PC-9 (cell line): Measurements from ENCODE around the gene GATAD2A. TPM values are rescaled to one million over a fixed set of nuclear protein-coding genes. Genes with fewer than 3 reads are reported as not detected.

Source experiments
- BruUV-seq: library from RNA; stranded (reverse); fragments of 400-500 nt; replicated peaks from 2 replicates; lab custom pipeline; 2021; lab: Mats Ljungman, UMichigan
- CTCF ChIA-PET: fragments of 300-600 bp; sonication (Branson Sonifier 250); formaldehyde crosslinking; loops from one replicate; lab custom pipeline; 2022; ENCODE audit warnings: antibody characterized with exemption; lab: Charles Lee
- POLR2A ChIA-PET: fragments of 300-600 bp; sonication (Branson Sonifier 250); formaldehyde crosslinking; loops from one replicate; lab custom pipeline; 2022; ENCODE audit warnings: antibody characterized with exemption; ENCODE audit not compliant: unreplicated experiment; lab: Charles Lee
- DNase-seq, 2 experiments: peaks; one replicate each; pipeline versions ENCODE4 v3.0.0 to v3.0.0-alpha.2; 2015 to 2022; ENCODE audit warnings: mixed read lengths in 1 of 2
- H2AFZ ChIP-seq: fragments of 200-600 bp; sonication (generic); 2 replicates; pipeline ENCODE4 v1.8.1; 2017; ENCODE audit warnings: antibody characterized with exemption
- H3F3A ChIP-seq: fragments of 200-600 bp; sonication (generic); 2 replicates; pipeline ENCODE4 v1.8.1; 2017; ENCODE audit warnings: antibody characterized with exemption, mild to moderate bottlenecking, low read depth; ENCODE audit not compliant: insufficient read depth
- H3K27ac ChIP-seq: fragments of 200-600 bp; sonication (generic); 2 replicates; pipeline ENCODE4 v1.6.1; 2016; ENCODE audit warnings: mixed run types
- H3K27me3 ChIP-seq: fragments of 200-600 bp; sonication (generic); 2 replicates; pipeline ENCODE4 v1.6.1; 2016; ENCODE audit warnings: low read depth, mixed run types; ENCODE audit not compliant: insufficient read depth
- H3K36me3 ChIP-seq: fragments of 200-600 bp; sonication (generic); 2 replicates; pipeline ENCODE4 v1.6.1; 2016; ENCODE audit warnings: low read depth, mixed run types
- H3K4me1 ChIP-seq: fragments of 200-600 bp; sonication (generic); replicated peaks from 2 replicates; pipeline ENCODE4 v1.6.1; 2016; ENCODE audit warnings: mixed run types; ENCODE audit not compliant: insufficient read depth
- H3K4me2 ChIP-seq: fragments of 200-600 bp; sonication (generic); 2 replicates; pipeline ENCODE4 v1.6.1; 2017; ENCODE audit warnings: mixed run types
- H3K4me3 ChIP-seq: fragments of 200-600 bp; sonication (generic); 2 replicates; pipeline ENCODE4 v1.6.1; 2016; ENCODE audit warnings: mixed run types
- H3K79me2 ChIP-seq: fragments of 200-600 bp; sonication (generic); 2 replicates; pipeline ENCODE4 v1.6.1; 2017; ENCODE audit warnings: low read depth, mixed run types
- H3K9me2 ChIP-seq: fragments of 200-600 bp; sonication (generic); 2 replicates; pipeline ENCODE4 v1.8.1; 2017; ENCODE audit warnings: mild to moderate bottlenecking; ENCODE audit not compliant: insufficient read depth
- H3K9me3 ChIP-seq: fragments of 200-600 bp; sonication (generic); 2 replicates; pipeline ENCODE4 v1.8.1; 2016; ENCODE audit warnings: low read depth; ENCODE audit not compliant: insufficient read depth
- H4K20me1 ChIP-seq: fragments of 200-600 bp; sonication (generic); 2 replicates; pipeline ENCODE4 v1.8.1; 2017; ENCODE audit not compliant: insufficient read depth
- EZH2 ChIP-seq: fragments of 200-600 bp; sonication (generic); IDR thresholded peaks from 2 replicates; pipeline ENCODE4 v1.8.0; 2017; ENCODE audit warnings: antibody characterized with exemption, low read depth
- intact Hi-C: fragments of 100-400 bp; cut with micrococcal nuclease; formaldehyde crosslinking; loops from one replicate; pipeline ENCODE4 v1.10.0; 2022; ENCODE audit not compliant: unreplicated experiment
- total RNA-seq: library from RNA; stranded (reverse); gene quantifications from 2 replicates; pipeline ENCODE4 v1.2.3, GENCODE V29; 2021
- TF ChIP-seq, protein P1 (sequence below): fragments of 200-600 bp; sonication (generic); conservative IDR thresholded peaks from 2 replicates; pipeline ENCODE4 v1.6.1; 2017; ENCODE audit warnings: mixed run types, antibody characterized with exemption, mild to moderate bottlenecking, moderate library complexity

The GATAD2A gene
- total RNA-seq, 1 experiment from 2014 or later: 129 TPM

DNA sequence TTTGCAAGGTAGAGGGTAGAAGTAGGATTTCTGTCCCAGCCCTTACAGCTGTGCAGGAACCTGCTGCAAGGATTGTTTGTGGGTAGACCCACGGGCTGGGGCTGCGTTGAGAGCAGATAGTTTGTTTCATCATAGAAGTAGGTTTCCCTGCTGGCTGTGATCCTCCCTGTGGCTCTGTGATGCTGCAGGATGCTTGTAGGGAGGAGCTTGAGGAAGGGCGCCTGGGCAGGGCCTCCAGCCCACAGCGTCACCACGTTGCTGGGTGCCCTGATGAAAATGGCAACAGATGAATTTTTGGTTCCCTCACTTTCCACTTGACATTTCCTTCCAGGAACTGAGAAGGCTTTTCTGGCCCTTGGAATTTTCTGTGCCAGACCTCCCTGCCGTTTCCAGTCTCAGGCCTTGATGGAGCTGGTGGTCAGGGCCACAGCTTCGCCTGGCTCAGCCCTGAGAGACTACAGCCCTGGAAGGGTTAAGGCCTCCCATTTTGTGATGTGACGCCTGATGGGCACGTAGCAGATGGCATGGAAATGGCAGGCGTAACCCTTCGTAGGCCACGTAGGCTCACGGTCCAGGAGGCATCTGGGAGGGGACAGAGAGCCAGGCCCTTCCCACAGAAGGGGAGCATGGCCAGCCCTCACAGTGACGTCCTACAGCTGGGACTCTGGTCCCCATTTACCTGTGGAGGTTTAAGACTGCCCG, 42.2 kb downstream of the GATAD2A start:
- no TSS peak for BruUV-seq
- Histone ChIP-seq H3K27ac (no peak overlapping the region), H3K9me2 (no peaks in the 10 kb centered on the region), H3F3A (peaks cover 6% of the 10 kb centered on the region; the same call in 1 of the 2 replicates), H3K79me2 (peaks cover 99% of the 10 kb centered on the region), H4K20me1 (peaks cover 95% of the 10 kb centered on the region), H3K27me3 (no peaks in the 10 kb centered on the region), H3K4me1 (peaks cover 16% of the 10 kb centered on the region), H3K4me2 (no peak overlapping the region), H2AFZ (no peak overlapping the region), H3K4me3 (no peak overlapping the region), H3K9me3 (no peaks in the 10 kb centered on the region), H3K36me3 (no peaks in the 10 kb centered on the region)
- TF ChIP-seq, protein P1, sequence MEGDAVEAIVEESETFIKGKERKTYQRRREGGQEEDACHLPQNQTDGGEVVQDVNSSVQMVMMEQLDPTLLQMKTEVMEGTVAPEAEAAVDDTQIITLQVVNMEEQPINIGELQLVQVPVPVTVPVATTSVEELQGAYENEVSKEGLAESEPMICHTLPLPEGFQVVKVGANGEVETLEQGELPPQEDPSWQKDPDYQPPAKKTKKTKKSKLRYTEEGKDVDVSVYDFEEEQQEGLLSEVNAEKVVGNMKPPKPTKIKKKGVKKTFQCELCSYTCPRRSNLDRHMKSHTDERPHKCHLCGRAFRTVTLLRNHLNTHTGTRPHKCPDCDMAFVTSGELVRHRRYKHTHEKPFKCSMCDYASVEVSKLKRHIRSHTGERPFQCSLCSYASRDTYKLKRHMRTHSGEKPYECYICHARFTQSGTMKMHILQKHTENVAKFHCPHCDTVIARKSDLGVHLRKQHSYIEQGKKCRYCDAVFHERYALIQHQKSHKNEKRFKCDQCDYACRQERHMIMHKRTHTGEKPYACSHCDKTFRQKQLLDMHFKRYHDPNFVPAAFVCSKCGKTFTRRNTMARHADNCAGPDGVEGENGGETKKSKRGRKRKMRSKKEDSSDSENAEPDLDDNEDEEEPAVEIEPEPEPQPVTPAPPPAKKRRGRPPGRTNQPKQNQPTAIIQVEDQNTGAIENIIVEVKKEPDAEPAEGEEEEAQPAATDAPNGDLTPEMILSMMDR: no peak
- TF ChIP-seq EZH2: no peak
- no peak for DNase-seq
- ChIA-PET POLR2A (no interaction called here), CTCF (no interaction called here)
- intact Hi-C loops: no loop called here

DNA sequence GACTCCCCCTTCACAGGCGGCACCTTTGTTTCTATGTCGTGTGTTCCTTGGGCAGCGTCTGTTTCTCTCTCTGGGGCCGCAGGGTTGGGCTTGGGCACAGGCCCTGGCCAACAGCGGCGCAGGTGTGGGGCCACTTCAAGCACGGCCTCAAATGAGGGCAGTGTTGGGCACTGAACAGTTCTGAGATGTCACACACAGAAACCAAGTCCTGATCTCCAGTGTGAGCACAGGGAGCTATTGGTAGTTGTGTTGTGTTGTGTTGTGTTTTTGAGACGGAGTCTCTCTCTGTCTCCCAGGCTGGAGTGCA, 42.7 kb downstream of the GATAD2A start:
- Histone ChIP-seq H2AFZ (no peak overlapping the region), H3K9me2 (no peaks in the 10 kb centered on the region), H3K27me3 (no peaks in the 10 kb centered on the region), H3K79me2 (peaks cover 99% of the 10 kb centered on the region), H3K4me1 (peaks cover 16% of the 10 kb centered on the region), H3K27ac (no peak overlapping the region), H3K9me3 (no peaks in the 10 kb centered on the region), H3K36me3 (no peaks in the 10 kb centered on the region), H3F3A (peaks cover 4% of the 10 kb centered on the region; the same call in 1 of the 2 replicates), H4K20me1 (peaks cover 93% of the 10 kb centered on the region), H3K4me2 (no peak overlapping the region), H3K4me3 (no peak overlapping the region)
- DNase-seq: no peak
- ChIA-PET CTCF (no interaction called here), POLR2A (no interaction called here)
- TF ChIP-seq, protein P1: no peak
- no peak for TF ChIP-seq EZH2
- BruUV-seq: no TSS peak
- intact Hi-C loops: no loop called here

DNA sequence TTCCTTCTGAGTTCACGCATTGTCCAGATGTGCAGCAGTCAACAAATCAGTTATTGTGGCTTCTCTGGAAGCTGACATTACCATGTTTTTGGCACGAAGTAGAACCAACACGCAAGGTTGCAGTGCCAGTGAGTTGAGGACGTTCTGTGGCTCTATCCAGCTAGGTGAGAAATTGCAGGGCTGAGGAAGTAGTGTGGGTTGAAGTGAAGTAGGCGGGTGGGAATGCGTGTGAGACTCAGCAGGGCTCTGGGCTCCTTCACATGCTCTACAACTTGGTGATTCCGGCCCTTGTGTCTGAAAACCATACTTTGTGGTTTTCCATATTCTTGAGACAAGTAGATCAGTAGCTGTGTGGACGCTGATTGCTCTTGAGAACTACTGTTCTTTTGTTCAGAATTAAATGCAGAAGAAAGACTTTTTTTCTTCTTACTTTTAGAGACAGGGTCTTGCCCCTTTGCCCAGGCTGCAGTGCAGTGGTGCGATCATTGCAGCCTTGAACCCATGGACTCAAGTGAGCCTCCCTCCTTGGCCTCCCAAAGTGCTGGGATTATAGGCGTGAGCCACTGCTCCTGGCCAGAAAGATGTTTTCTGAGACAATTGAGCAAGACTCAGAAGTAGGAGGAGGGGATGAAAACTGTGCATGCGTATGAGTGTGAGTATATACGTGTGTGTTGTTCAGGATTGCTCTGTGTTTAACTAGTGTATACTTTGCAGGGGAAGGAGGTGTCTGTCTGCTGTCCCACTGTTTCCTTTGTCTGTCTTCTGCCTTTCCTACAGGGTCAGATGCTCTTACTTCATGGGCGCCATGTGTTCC, 46.2 kb downstream of the GATAD2A start:
- Histone ChIP-seq H3F3A (peaks cover 8% of the 10 kb centered on the region; the same call in 1 of the 2 replicates), H3K27ac (0 out of 2 replicates have a peak overlapping the region, but pooled peaks have one; percentile 4), H3K9me2 (no peaks in the 10 kb centered on the region), H3K4me3 (no peak overlapping the region), H3K4me2 (no peak overlapping the region), H2AFZ (no peak overlapping the region), H4K20me1 (peaks cover 91% of the 10 kb centered on the region), H3K36me3 (no peaks in the 10 kb centered on the region), H3K4me1 (peaks cover 3% of the 10 kb centered on the region), H3K9me3 (no peaks in the 10 kb centered on the region), H3K27me3 (no peaks in the 10 kb centered on the region), H3K79me2 (peaks cover 93% of the 10 kb centered on the region)
- intact Hi-C loops: no loop called here
- no peak for DNase-seq
- POLR2A ChIA-PET: no interaction called here
- CTCF ChIA-PET: no interaction called here
- TF ChIP-seq, protein P1: no peak
- TF ChIP-seq EZH2: no peak
- BruUV-seq: no TSS peak
